HepG2 (cell line): ENCODE data around the gene TNFSF13. TPM values are rescaled to one million over a fixed set of nuclear protein-coding genes. Genes with fewer than 3 reads are reported as not detected.

Experiments used
- ATAC-seq: fragments of 200-7000 bp; cut with Tn5 transposase; 3 replicates; pipeline ENCODE4 v1.9.1; 2020; ENCODE audit warnings: mild to moderate bottlenecking, moderate library complexity
- BruUV-seq: library from RNA; stranded (reverse); fragments of 400-500 nt; replicated peaks from 2 replicates; lab custom pipeline; 2021; lab: Mats Ljungman, UMichigan
- CTCF ChIA-PET: fragments of 300-600 bp; formaldehyde crosslinking; extraction: SDS; loops from one replicate; lab custom pipeline; 2021; ENCODE audit warnings: low total read pairs, inconsistent platforms, low intra/inter-chr PET ratio; lab: Yijun Ruan, JAX
- POLR2A ChIA-PET: fragments of 350-600 bp; sonication (Branson Sonifier 250); formaldehyde crosslinking; loops from one replicate; lab custom pipeline; 2020; ENCODE audit warnings: antibody characterized with exemption, inconsistent platforms; lab: Yijun Ruan, JAX
- DNase-seq: peaks from one replicate; pipeline ENCODE4 v3.0.0-alpha.2; 2015; ENCODE audit warnings: low spot score
- FAIRE-seq: peaks from 3 replicates; lab custom pipeline; 2011; peaks lifted over from hg19 to GRCh38; lab: Jason Lieb, UNC
- H2AFZ ChIP-seq: one replicate; pipeline ENCODE4 v1.6.1; 2011; ENCODE audit warnings: low read length, inconsistent platforms
- H3K27ac ChIP-seq: fragments of 300-600 bp; 3 replicates; pipeline ENCODE4 v1.8.0; 2011; ENCODE audit warnings: mixed run types, mild to moderate bottlenecking, mixed read lengths, low read length, inconsistent platforms; ENCODE audit not compliant: insufficient read depth; ENCODE audit errors: extremely low read length
- H3K27me3 ChIP-seq, 2 experiments: fragments of 200-600 bp in 1 of 2; 2 replicates in 1 of 2; 3 replicates in 1 of 2; pipeline versions ENCODE4 v1.6.0 to v1.8.0; 2011; ENCODE audit warnings: low read length in 2 of 2, mild to moderate bottlenecking in 2 of 2, moderate library complexity in 2 of 2, inconsistent platforms in 1 of 2; ENCODE audit not compliant: insufficient read depth in 2 of 2, control insufficient read depth in 1 of 2
- H3K36me3 ChIP-seq, 2 experiments: fragments of 200-600 bp in 1 of 2; replicated peaks in 1 of 2; 2 replicates in 1 of 2; 3 replicates in 1 of 2; pipeline versions ENCODE4 v1.5.1 to v1.8.0; 2011; ENCODE audit warnings: low read length in 2 of 2, inconsistent platforms in 1 of 2; ENCODE audit not compliant: insufficient read depth in 2 of 2, control insufficient read depth in 1 of 2
- H3K4me1 ChIP-seq: 2 replicates; pipeline ENCODE4 v1.5.1; 2012; ENCODE audit warnings: low read length, inconsistent platforms; ENCODE audit not compliant: insufficient read depth
- H3K4me2 ChIP-seq: 2 replicates; pipeline ENCODE4 v1.6.0; 2011; ENCODE audit warnings: low read depth, low read length, inconsistent platforms
- H3K4me3 ChIP-seq, 3 experiments: fragments of 200-600 bp in 1 of 3; sonication (generic), shearing (Covaris generic) in 1 of 3; replicated peaks in 1 of 3; 2 replicates each; pipeline ENCODE4 v1.5.1; 2011 to 2016; ENCODE audit warnings: low read length in 3 of 3, inconsistent platforms in 2 of 3, low read depth in 2 of 3, mild to moderate bottlenecking in 2 of 3, control low read depth in 1 of 3, mixed read lengths in 1 of 3; ENCODE audit not compliant: insufficient read depth in 1 of 3
- H3K79me2 ChIP-seq: one replicate; pipeline ENCODE4 v1.6.1; 2011; ENCODE audit warnings: low read length, inconsistent platforms; ENCODE audit not compliant: insufficient read depth
- H3K9ac ChIP-seq: 2 replicates; pipeline ENCODE4 v1.6.0; 2011; ENCODE audit warnings: mild to moderate bottlenecking, low read depth, low read length, inconsistent platforms; ENCODE audit not compliant: insufficient read depth
- H3K9me3 ChIP-seq: 2 replicates; pipeline ENCODE4 v1.5.1; 2012; ENCODE audit warnings: mild to moderate bottlenecking, low read length
- H4K20me1 ChIP-seq: 2 replicates; pipeline ENCODE4 v1.6.0; 2011; ENCODE audit warnings: inconsistent platforms, mild to moderate bottlenecking, low read length, moderate library complexity; ENCODE audit not compliant: insufficient read depth
- AGO2 ChIP-seq: fragments of 200-400 bp; formaldehyde crosslinking; optimal IDR thresholded peaks from 2 replicates; pipeline ENCODE3; 2017; ENCODE audit warnings: mild to moderate bottlenecking, low read depth, low read length, moderate library complexity
- BHLHE40 ChIP-seq: IDR thresholded peaks from 2 replicates; pipeline ENCODE4 v1.6.1; 2011; ENCODE audit warnings: low read length, improper control_type of control experiment
- CCDC6 ChIP-seq: sonication (generic); formaldehyde crosslinking; IDR thresholded peaks from 2 replicates; pipeline ENCODE4 v1.8.1; 2022; ENCODE audit warnings: mild to moderate bottlenecking, missing genetic modification reagents, moderate library complexity
- CREB1 ChIP-seq, 2 experiments: fragments of 450-650 bp in 1 of 2; IDR thresholded peaks; 2 replicates each; pipeline ENCODE4 v1.6.1; 2016 to 2017; ENCODE audit warnings: control low read depth in 1 of 2, mild to moderate bottlenecking in 1 of 2, missing compliant biosample characterization in 1 of 2, missing genetic modification characterization in 1 of 2
- LBX2 ChIP-seq: sonication (generic); formaldehyde crosslinking; IDR thresholded peaks from 2 replicates; pipeline ENCODE4 v1.5.0; 2020; ENCODE audit warnings: missing genetic modification reagents, mild to moderate bottlenecking, borderline replicate concordance
- POLR2G ChIP-seq: fragments of 200-400 bp; formaldehyde crosslinking; IDR thresholded peaks from 2 replicates; pipeline ENCODE4 v1.6.1; 2018; ENCODE audit warnings: mild to moderate bottlenecking, low read depth, low read length, moderate library complexity
- RBFOX2 ChIP-seq: fragments of 200-400 bp; formaldehyde crosslinking; IDR thresholded peaks from 2 replicates; pipeline ENCODE4 v1.6.1; 2017; ENCODE audit warnings: low read depth, mild to moderate bottlenecking, low read length
- RBM22 ChIP-seq: fragments of 200-400 bp; formaldehyde crosslinking; optimal IDR thresholded peaks from 2 replicates; pipeline ENCODE3; 2017; ENCODE audit warnings: mild to moderate bottlenecking, low read length, moderate library complexity
- ZNF576 ChIP-seq: sonication (generic); formaldehyde crosslinking; IDR thresholded peaks from 2 replicates; pipeline ENCODE4 v1.4.0; 2020; ENCODE audit warnings: mild to moderate bottlenecking, missing genetic modification reagents
- ZNF710 ChIP-seq: sonication (generic); formaldehyde crosslinking; IDR thresholded peaks from 2 replicates; pipeline ENCODE4 v1.5.0; 2020; ENCODE audit warnings: mild to moderate bottlenecking, missing genetic modification reagents, borderline replicate concordance
- ZSCAN30 ChIP-seq: sonication (generic); formaldehyde crosslinking; IDR thresholded peaks from 2 replicates; pipeline ENCODE4 v1.5.0; 2020; ENCODE audit warnings: mild to moderate bottlenecking, missing genetic modification reagents
- WGBS: methylation state at CpG from one replicate; pipeline ENCODE4 v1.1.6; 2017; ENCODE audit warnings: low lambda C conversion rate; 5-methylcytosine and 5-hydroxymethylcytosine counted together
- in situ Hi-C: cut with HindIII; loops from 2 replicates; pipeline ENCODE4 v1.10.0; 2017; ENCODE audit warnings: low pct_unique_long_range_greater_than_20kb; ENCODE audit not compliant: extremely low pct_ligation_motif_present
- intact Hi-C: fragments of 100-400 bp; cut with micrococcal nuclease; formaldehyde crosslinking; loops from one replicate; pipeline ENCODE4 v1.10.0; 2022; ENCODE audit not compliant: unreplicated experiment
- polyA plus RNA-seq, 8 experiments: library from polyadenylated mRNA; depleted of rRNA in 3 of 8; stranded (reverse) in 7 of 8; unstranded in 1 of 8; fragments of >200 nt; fragmentation: Illumina TruSeq in 4 of 8; extraction: Trizol in 4 of 8; gene quantifications; 2 replicates each; pipeline versions ENCODE4 v1.2.1 to v1.2.3, GENCODE V29; 2011 to 2016; ENCODE audit warnings: low read depth in 4 of 8, missing spikeins in 1 of 8, mixed read lengths in 1 of 8; ENCODE audit not compliant: insufficient read depth in 1 of 8
- total RNA-seq, 5 experiments: library from RNA; depleted of rRNA; stranded (reverse); fragments of >200 nt; fragmentation: Illumina TruSeq; extraction: Trizol; gene quantifications; 2 replicates each; pipeline ENCODE4 v1.2.3, GENCODE V29; 2016; ENCODE audit warnings: low read depth in 1 of 5

The TNFSF13 gene
- total and polyA plus RNA-seq, 2 of the 13 experiments (the other 11 are each of a cell fraction or from before 2014, with no cell fraction given) = 2.5 to 3.3 TPM

- Histone ChIP-seq H4K20me1 (no peaks in the 10 kb centered on the region), H3K4me1 (no peaks in the 10 kb centered on the region), H2AFZ (no peak overlapping the region), H3K9me3 (no peaks in the 10 kb centered on the region), H3K36me3 (peaks cover 33 to 66% of the 10 kb centered on the region in 2 experiments), H3K27me3 (no peaks in the 10 kb centered on the region), H3K79me2 (no peaks in the 10 kb centered on the region), H3K4me3 (no peak overlapping the region), H3K4me2 (no peak overlapping the region), H3K9ac (no peak overlapping the region), H3K27ac (peak overlapping the region; percentile 13)
- in situ Hi-C loops (no loop called here), intact Hi-C loops (no loop called here)
- 95% methylated on average over 4 of the region's 4 CpGs for WGBS
- ATAC-seq = peak; percentile 9; the same call in 1 of the 3 replicates
- FAIRE-seq = no peak
- TF ChIP-seq RBFOX2 (0 out of 2 replicates have a peak, but pooled peaks have one; percentile 16), BHLHE40 (no peak), POLR2G (peak; percentile 25), AGO2 (peak; percentile 46), RBM22 (peak; percentile 44)
- POLR2A ChIA-PET = no interaction called here
- DNase-seq = no peak
- BruUV-seq = no TSS peak
- CTCF ChIA-PET = no interaction called here
Measured at GRCh38 chr17:7590743-7591142, 32.2 kb downstream of the TNFSF13 start.

GRCh38 chr17:7591596-7591995 lies 33.0 kb downstream of the TNFSF13 start:
- peaks cover 38 to 69% of the 10 kb centered on the region in 2 experiments for H3K36me3 ChIP-seq
- no peak overlapping the region for H3K27ac ChIP-seq
- DNase-seq (no peak), ATAC-seq (no peak), FAIRE-seq (no peak)
- 98% methylated on average over 5 of the region's 5 CpGs for WGBS
- no TSS peak for BruUV-seq
- H3K27me3 ChIP-seq = no peaks in the 10 kb centered on the region
- no peak overlapping the region for H3K4me2 ChIP-seq
- ChIA-PET POLR2A (no interaction called here), CTCF (no interaction called here)
- H3K4me1 ChIP-seq = no peaks in the 10 kb centered on the region
- H3K9ac ChIP-seq = no peak overlapping the region
- no peaks in the 10 kb centered on the region for H4K20me1 ChIP-seq
- no peaks in the 10 kb centered on the region for H3K79me2 ChIP-seq
- intact Hi-C loops (no loop called here), in situ Hi-C loops (no loop called here)
- no peak overlapping the region for H2AFZ ChIP-seq
- H3K9me3 ChIP-seq = no peaks in the 10 kb centered on the region
- no peak overlapping the region for H3K4me3 ChIP-seq
- no peak for TF ChIP-seq ZNF710 (CRISPR knock-in tag)
- TF ChIP-seq CCDC6 (CRISPR knock-in tag) = no peak
- TF ChIP-seq CREB1 (IDR thresholded peaks at IDR 0.05) = no peak
- TF ChIP-seq CREB1 (CRISPR knock-in tag; IDR thresholded peaks at IDR 0.05) = no peak
- TF ChIP-seq ZNF576 (CRISPR knock-in tag) = no peak
- TF ChIP-seq LBX2 = no peak
- no peak for TF ChIP-seq ZSCAN30 (CRISPR knock-in tag)
